Eye (tissue), 1 donor: Measurements from ENCODE around the gene PARP1.

Source experiments
- DNase-seq: peaks from one replicate; pipeline ENCODE4 v3.0.0-alpha.2; 2015

The PARP1 gene

GRCh38 chr1:226404904-226405222 is 3.0 kb downstream of the PARP1 start:
- no peak for DNase-seq

GRCh38 chr1:226404063-226404903 is 3.6 kb downstream of the PARP1 start:
- DNase-seq = no peak

- peak; percentile 51 for DNase-seq
Observed at GRCh38 chr1:226403201-226404034, 4.5 kb downstream of the PARP1 start.

GRCh38 chr1:226402739-226403165 is 5.1 kb downstream of the PARP1 start:
- DNase-seq = no peak

- no peak for DNase-seq
Observed at GRCh38 chr1:226401355-226402303, 6.3 kb downstream of the PARP1 start.

- DNase-seq = no peak
Observed at GRCh38 chr1:226400519-226401354, 7.2 kb downstream of the PARP1 start.

- no peak for DNase-seq
Observed at GRCh38 chr1:226397955-226398636, 9.8 kb downstream of the PARP1 start.

GRCh38 chr1:226397011-226397926 is 10.6 kb downstream of the PARP1 start:
- DNase-seq = no peak

- no peak for DNase-seq
Observed at GRCh38 chr1:226395753-226396152, 12.1 kb downstream of the PARP1 start.

- no peak for DNase-seq
Observed at GRCh38 chr1:226394462-226394861, 13.4 kb downstream of the PARP1 start.

- DNase-seq = no peak
Observed at GRCh38 chr1:226390681-226391080, 17.2 kb downstream of the PARP1 start.

GRCh38 chr1:226388131-226388530 is 19.8 kb downstream of the PARP1 start:
- no peak for DNase-seq

GRCh38 chr1:226384717-226385116 is 23.2 kb downstream of the PARP1 start:
- no peak for DNase-seq

GRCh38 chr1:226384040-226384439 is 23.9 kb downstream of the PARP1 start:
- DNase-seq = no peak

GRCh38 chr1:226382030-226382429 is 25.9 kb downstream of the PARP1 start:
- no peak for DNase-seq

- no peak for DNase-seq
Observed at GRCh38 chr1:226381226-226381998, 26.5 kb downstream of the PARP1 start.

GRCh38 chr1:226378071-226378470 is 29.8 kb downstream of the PARP1 start:
- DNase-seq = no peak

GRCh38 chr1:226376300-226376699 is 31.6 kb downstream of the PARP1 start:
- no peak for DNase-seq

GRCh38 chr1:226373376-226373775 is 34.5 kb downstream of the PARP1 start:
- DNase-seq = no peak
